K562 (cell line): ENCODE data around the gene LY6G5B. TPM values are rescaled to one million over a fixed set of nuclear protein-coding genes. Genes with fewer than 3 reads are reported as not detected.

Experiments
- ATAC-seq: fragments of 200-7000 bp; cut with Tn5 transposase; 3 replicates; pipeline ENCODE4 v1.9.1; 2020; ENCODE audit warnings: moderate library complexity
- BruUV-seq: library from RNA; stranded (reverse); fragments of 400-500 nt; replicated peaks from 2 replicates; lab custom pipeline; 2021; lab: Mats Ljungman, UMichigan
- CTCF ChIA-PET: fragments of 300-600 bp; formaldehyde crosslinking; extraction: SDS; loops from one replicate; lab custom pipeline; 2021; ENCODE audit warnings: low intra/inter-chr PET ratio; lab: Yijun Ruan, JAX
- POLR2A ChIA-PET: fragments of 300-600, 350-650 bp; sonication (Branson Sonifier 250); formaldehyde crosslinking; extraction: SDS; loops from one replicate; lab custom pipeline; 2021; ENCODE audit warnings: antibody characterized with exemption, inconsistent platforms; lab: Yijun Ruan, JAX
- DNase-seq, 4 experiments: peaks; one replicate each; pipeline versions ENCODE4 v3.0.0 to v3.0.0-alpha.2; 2011 to 2018; ENCODE audit warnings: low spot score in 3 of 4, mixed read lengths in 3 of 4; ENCODE audit errors: extremely low read depth in 1 of 4
- FAIRE-seq: peaks from 2 replicates; lab custom pipeline; 2011; peaks lifted over from hg19 to GRCh38; lab: Jason Lieb, UNC
- H2AFZ ChIP-seq: 2 replicates; pipeline ENCODE4 v1.6.0; 2011; ENCODE audit warnings: low read depth, low read length, control low read depth, inconsistent platforms
- H3K27ac ChIP-seq: fragments of 200-600 bp; 3 replicates; pipeline ENCODE4 v1.8.0; 2011; ENCODE audit warnings: low read depth, mild to moderate bottlenecking, control low read depth, inconsistent platforms, low read length, moderate library complexity, mixed read lengths; ENCODE audit errors: extremely low read depth
- H3K27me3 ChIP-seq, 2 experiments: fragments of 300-600 bp in 1 of 2; 2 replicates in 1 of 2; 3 replicates in 1 of 2; pipeline versions ENCODE4 v1.6.0 to v1.8.0; 2011; ENCODE audit warnings: inconsistent platforms in 2 of 2, low read length in 2 of 2, mild to moderate bottlenecking in 1 of 2, mixed read lengths in 1 of 2, moderate library complexity in 1 of 2; ENCODE audit not compliant: control insufficient read depth in 2 of 2, insufficient read depth in 2 of 2
- H3K36me3 ChIP-seq: fragments of 300-600 bp; 3 replicates; pipeline ENCODE4 v1.8.0; 2011; ENCODE audit warnings: mild to moderate bottlenecking, low read length, inconsistent platforms; ENCODE audit not compliant: control insufficient read depth, insufficient read depth
- H3K4me1 ChIP-seq, 2 experiments: fragments of 200-600 bp in 1 of 2; replicated peaks in 1 of 2; 2 replicates in 1 of 2; 3 replicates in 1 of 2; pipeline versions ENCODE4 v1.5.1 to v1.8.0; 2011; ENCODE audit warnings: inconsistent platforms in 2 of 2, low read length in 2 of 2, mild to moderate bottlenecking in 1 of 2, mixed read lengths in 1 of 2, moderate library complexity in 1 of 2; ENCODE audit not compliant: control insufficient read depth in 2 of 2, insufficient read depth in 2 of 2
- H3K4me2 ChIP-seq: 2 replicates; pipeline ENCODE4 v1.6.1; 2011; ENCODE audit warnings: low read length, control low read depth, inconsistent platforms, mixed read lengths; ENCODE audit not compliant: insufficient read depth
- H3K4me3 ChIP-seq: fragments of 200-600 bp; sonication (generic), shearing (Covaris generic); 2 replicates; pipeline ENCODE4 v1.5.1; 2016; ENCODE audit warnings: control low read depth, inconsistent platforms
- H3K79me2 ChIP-seq: fragments of 200-600 bp; 3 replicates; pipeline ENCODE4 v1.8.0; 2011; ENCODE audit warnings: low read length, inconsistent platforms; ENCODE audit not compliant: control insufficient read depth, insufficient read depth
- H3K9ac ChIP-seq, 2 experiments: 2 replicates each; pipeline versions ENCODE4 v1.6.0 to v1.6.1; 2011; ENCODE audit warnings: low read depth in 2 of 2, low read length in 2 of 2, control low read depth in 1 of 2, inconsistent platforms in 1 of 2, mild to moderate bottlenecking in 1 of 2, mixed read lengths in 1 of 2; ENCODE audit not compliant: insufficient read depth in 1 of 2
- H3K9me1 ChIP-seq: one replicate; pipeline ENCODE4 v1.6.0; 2011; ENCODE audit warnings: inconsistent platforms, mild to moderate bottlenecking, low read length, moderate library complexity; ENCODE audit not compliant: control insufficient read depth, insufficient read depth
- H3K9me3 ChIP-seq: replicated peaks from 2 replicates; pipeline ENCODE4 v1.5.1; 2011; ENCODE audit warnings: low read depth, low read length, inconsistent platforms; ENCODE audit not compliant: control insufficient read depth, insufficient read depth
- H4K20me1 ChIP-seq: replicated peaks from 2 replicates; pipeline ENCODE4 v1.6.1; 2011; ENCODE audit warnings: low read length, inconsistent platforms, mixed read lengths; ENCODE audit not compliant: control insufficient read depth, insufficient read depth
- CBFB ChIP-seq: sonication (generic); formaldehyde crosslinking; IDR thresholded peaks from 2 replicates; pipeline ENCODE4 v1.4.0; 2020; ENCODE audit warnings: mild to moderate bottlenecking, missing genetic modification reagents
- CBX3 ChIP-seq, 2 experiments: IDR thresholded peaks; 1 replicate in 1 of 2; 2 replicates in 1 of 2; pipeline ENCODE4 v1.6.1; 2012; ENCODE audit warnings: inconsistent platforms in 2 of 2, low read length in 2 of 2, borderline replicate concordance in 1 of 2, control low read depth in 1 of 2
- CC2D1A ChIP-seq: fragments of 450-650 bp; IDR thresholded peaks from 2 replicates; pipeline ENCODE4 v1.6.1; 2017; ENCODE audit warnings: mild to moderate bottlenecking
- RBM17 ChIP-seq: fragments of 200-400 bp; formaldehyde crosslinking; IDR thresholded peaks from 2 replicates; pipeline ENCODE4 v1.6.1; 2017; ENCODE audit warnings: low read depth, mild to moderate bottlenecking, low read length, borderline replicate concordance
- TFAP4 ChIP-seq: sonication (generic); formaldehyde crosslinking; IDR thresholded peaks from 2 replicates; pipeline ENCODE4 v1.8.0; 2022; ENCODE audit warnings: missing genetic modification reagents, mild to moderate bottlenecking, moderate library complexity, borderline replicate concordance
- THRA ChIP-seq: fragments of 450-650 bp; IDR thresholded peaks from 2 replicates; pipeline ENCODE4 v1.6.1; 2017; ENCODE audit warnings: mild to moderate bottlenecking, moderate library complexity
- ZNF124 ChIP-seq: sonication (generic); formaldehyde crosslinking; IDR thresholded peaks from 2 replicates; pipeline ENCODE4 v1.8.1; 2022; ENCODE audit warnings: missing genetic modification reagents
- WGBS: fragments of 100-300 bp; shearing (Covaris generic); methylation state at CpG from one replicate; pipeline ENCODE4 v1.1.6; 2016; ENCODE audit warnings: low coverage, mixed read lengths; ENCODE audit not compliant: insufficient coverage; ENCODE audit errors: missing lambda C conversion rate; 5-methylcytosine and 5-hydroxymethylcytosine counted together
- in situ Hi-C: fragments of 300-500 bp; cut with MboI; formaldehyde crosslinking; loops from 4 replicates; pipeline ENCODE4 v1.15.0; 2018; ENCODE audit warnings: inconsistent platforms, mixed read lengths
- intact Hi-C: fragments of 100-400 bp; cut with micrococcal nuclease; formaldehyde crosslinking; loops from 2 replicates; pipeline ENCODE4 v1.14.2; 2022
- polyA plus RNA-seq, 8 experiments: library from polyadenylated mRNA; depleted of rRNA in 4 of 8; stranded (reverse) in 5 of 8; unstranded in 3 of 8; fragments of >200 nt; fragmentation: Nextera tagmentation in 2 of 8; fragmentation: Illumina TruSeq in 1 of 8; extraction: Ambion mirVana in 2 of 8; extraction: Trizol in 1 of 8; gene quantifications; 2 replicates each; pipeline versions ENCODE4 v1.2.1 to v1.2.3, GENCODE V29; 2011 to 2014; ENCODE audit warnings: inconsistent platforms in 1 of 8, missing spikeins in 1 of 8
- total RNA-seq, 7 experiments: library from RNA; depleted of rRNA in 6 of 7; stranded (reverse); fragments of >200 nt in 6 of 7; fragmentation: Illumina TruSeq in 2 of 7; extraction: Trizol in 2 of 7; gene quantifications; 2 replicates each; pipeline versions ENCODE4 v1.2.1 to v1.2.3, GENCODE V29; 2011 to 2021; ENCODE audit warnings: low replicate concordance in 1 of 7
- TF ChIP-seq, protein P1 (sequence below): sonication (generic); formaldehyde crosslinking; IDR thresholded peaks from 2 replicates; pipeline ENCODE4 v1.8.0; 2022; ENCODE audit warnings: missing genetic modification reagents, mild to moderate bottlenecking, borderline replicate concordance
- TF ChIP-seq, protein P2 (sequence below): fragments of 250-450 bp; sonication (Bioruptor Pico); IDR thresholded peaks from 2 replicates; pipeline ENCODE4 v1.5.0; 2021; ENCODE audit warnings: mild to moderate bottlenecking, borderline replicate concordance
- TF ChIP-seq, protein P3 (sequence below): fragments of 450-650 bp; IDR thresholded peaks from 2 replicates; pipeline ENCODE4 v1.6.1; 2017; ENCODE audit warnings: antibody characterized with exemption, mild to moderate bottlenecking

Gene LY6G5B
- total and polyA plus RNA-seq, 9 of the 15 experiments (the other 6 are each of a cell fraction or from before 2014, with no cell fraction given): 6.0 to 27.0 (median 7.5) TPM

DNA sequence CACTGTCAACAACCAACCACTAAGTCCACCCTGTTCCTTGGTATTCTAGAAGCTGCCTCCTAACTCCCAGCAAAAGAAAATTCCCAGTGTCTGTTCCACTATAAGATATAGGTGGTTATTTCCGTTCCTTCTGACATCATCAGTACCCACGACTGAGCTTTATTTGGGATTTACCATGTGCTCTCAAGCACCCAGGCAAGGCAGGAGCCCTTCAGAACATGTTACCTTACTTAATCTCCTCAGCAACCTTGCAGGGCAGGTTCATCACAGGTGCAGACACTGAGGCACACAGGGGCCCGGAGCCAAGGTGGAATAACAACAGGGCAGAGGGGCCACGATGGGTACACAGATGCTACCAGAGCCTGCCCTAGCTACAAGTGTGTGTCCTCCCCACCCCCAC is 22.6 kb downstream of the LY6G5B start:
- Histone ChIP-seq H2AFZ (no peak overlapping the region), H3K27ac (peak overlapping the region; percentile 3; the same call in 1 of the 3 replicates), H4K20me1 (no peaks in the 10 kb centered on the region), H3K9ac (peak overlapping the region in 1 of 2 experiments; percentile 62; a peak in 2 of 4 replicates), H3K4me2 (no peak overlapping the region), H3K79me2 (0 out of 3 replicates have a peak, but pooled peaks cover under 1% of the 10 kb centered on the region), H3K4me3 (no peak overlapping the region), H3K9me1 (no peaks in the 10 kb centered on the region), H3K4me1 (peaks cover 50 to 52% of the 10 kb centered on the region in 2 experiments), H3K27me3 (no peaks in the 10 kb centered on the region), H3K36me3 (peaks cover 90% of the 10 kb centered on the region), H3K9me3 (no peaks in the 10 kb centered on the region)
- FAIRE-seq (no peak), ATAC-seq (no peak), DNase-seq (no peak)
- in situ Hi-C loops: no loop called here
- intact Hi-C loops: no loop called here
- no TSS peak for BruUV-seq
- 70% methylated on average over 4 of the region's 4 CpGs for WGBS
- POLR2A ChIA-PET: interaction anchor here (0.6 to 7.1 kb wide), 15 partner anchors 8 to 223 kb away, joined by 3 to 158 read pairs (median 4); partner anchors contain the start of genes ABHD16A, CLIC1, GPANK1 and HSPA1A
- CTCF ChIA-PET: no interaction called here
- TF ChIP-seq TFAP4 (CRISPR knock-in tag): no peak
- TF ChIP-seq CBX3 (IDR thresholded peaks at IDR 0.05; ENCODE audit: borderline replicate concordance in 1 of 2, low read length in 2 of 2): no peak
- no peak for TF ChIP-seq CBFB (CRISPR knock-in tag)
- TF ChIP-seq, protein P1, sequence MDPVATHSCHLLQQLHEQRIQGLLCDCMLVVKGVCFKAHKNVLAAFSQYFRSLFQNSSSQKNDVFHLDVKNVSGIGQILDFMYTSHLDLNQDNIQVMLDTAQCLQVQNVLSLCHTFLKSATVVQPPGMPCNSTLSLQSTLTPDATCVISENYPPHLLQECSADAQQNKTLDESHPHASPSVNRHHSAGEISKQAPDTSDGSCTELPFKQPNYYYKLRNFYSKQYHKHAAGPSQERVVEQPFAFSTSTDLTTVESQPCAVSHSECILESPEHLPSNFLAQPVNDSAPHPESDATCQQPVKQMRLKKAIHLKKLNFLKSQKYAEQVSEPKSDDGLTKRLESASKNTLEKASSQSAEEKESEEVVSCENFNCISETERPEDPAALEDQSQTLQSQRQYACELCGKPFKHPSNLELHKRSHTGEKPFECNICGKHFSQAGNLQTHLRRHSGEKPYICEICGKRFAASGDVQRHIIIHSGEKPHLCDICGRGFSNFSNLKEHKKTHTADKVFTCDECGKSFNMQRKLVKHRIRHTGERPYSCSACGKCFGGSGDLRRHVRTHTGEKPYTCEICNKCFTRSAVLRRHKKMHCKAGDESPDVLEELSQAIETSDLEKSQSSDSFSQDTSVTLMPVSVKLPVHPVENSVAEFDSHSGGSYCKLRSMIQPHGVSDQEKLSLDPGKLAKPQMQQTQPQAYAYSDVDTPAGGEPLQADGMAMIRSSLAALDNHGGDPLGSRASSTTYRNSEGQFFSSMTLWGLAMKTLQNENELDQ (CRISPR knock-in tag): no peak
- TF ChIP-seq CC2D1A: no peak
- TF ChIP-seq, protein P2, sequence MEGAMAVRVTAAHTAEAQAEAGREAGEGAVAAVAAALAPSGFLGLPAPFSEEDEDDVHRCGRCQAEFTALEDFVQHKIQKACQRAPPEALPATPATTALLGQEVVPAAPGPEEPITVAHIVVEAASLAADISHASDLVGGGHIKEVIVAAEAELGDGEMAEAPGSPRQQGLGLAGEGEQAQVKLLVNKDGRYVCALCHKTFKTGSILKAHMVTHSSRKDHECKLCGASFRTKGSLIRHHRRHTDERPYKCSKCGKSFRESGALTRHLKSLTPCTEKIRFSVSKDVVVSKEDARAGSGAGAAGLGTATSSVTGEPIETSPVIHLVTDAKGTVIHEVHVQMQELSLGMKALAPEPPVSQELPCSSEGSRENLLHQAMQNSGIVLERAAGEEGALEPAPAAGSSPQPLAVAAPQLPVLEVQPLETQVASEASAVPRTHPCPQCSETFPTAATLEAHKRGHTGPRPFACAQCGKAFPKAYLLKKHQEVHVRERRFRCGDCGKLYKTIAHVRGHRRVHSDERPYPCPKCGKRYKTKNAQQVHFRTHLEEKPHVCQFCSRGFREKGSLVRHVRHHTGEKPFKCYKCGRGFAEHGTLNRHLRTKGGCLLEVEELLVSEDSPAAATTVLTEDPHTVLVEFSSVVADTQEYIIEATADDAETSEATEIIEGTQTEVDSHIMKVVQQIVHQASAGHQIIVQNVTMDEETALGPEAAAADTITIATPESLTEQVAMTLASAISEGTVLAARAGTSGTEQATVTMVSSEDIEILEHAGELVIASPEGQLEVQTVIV (CRISPR knock-in tag): no peak
- TF ChIP-seq RBM17: no peak
- TF ChIP-seq ZNF124: no peak
- TF ChIP-seq, protein P3, sequence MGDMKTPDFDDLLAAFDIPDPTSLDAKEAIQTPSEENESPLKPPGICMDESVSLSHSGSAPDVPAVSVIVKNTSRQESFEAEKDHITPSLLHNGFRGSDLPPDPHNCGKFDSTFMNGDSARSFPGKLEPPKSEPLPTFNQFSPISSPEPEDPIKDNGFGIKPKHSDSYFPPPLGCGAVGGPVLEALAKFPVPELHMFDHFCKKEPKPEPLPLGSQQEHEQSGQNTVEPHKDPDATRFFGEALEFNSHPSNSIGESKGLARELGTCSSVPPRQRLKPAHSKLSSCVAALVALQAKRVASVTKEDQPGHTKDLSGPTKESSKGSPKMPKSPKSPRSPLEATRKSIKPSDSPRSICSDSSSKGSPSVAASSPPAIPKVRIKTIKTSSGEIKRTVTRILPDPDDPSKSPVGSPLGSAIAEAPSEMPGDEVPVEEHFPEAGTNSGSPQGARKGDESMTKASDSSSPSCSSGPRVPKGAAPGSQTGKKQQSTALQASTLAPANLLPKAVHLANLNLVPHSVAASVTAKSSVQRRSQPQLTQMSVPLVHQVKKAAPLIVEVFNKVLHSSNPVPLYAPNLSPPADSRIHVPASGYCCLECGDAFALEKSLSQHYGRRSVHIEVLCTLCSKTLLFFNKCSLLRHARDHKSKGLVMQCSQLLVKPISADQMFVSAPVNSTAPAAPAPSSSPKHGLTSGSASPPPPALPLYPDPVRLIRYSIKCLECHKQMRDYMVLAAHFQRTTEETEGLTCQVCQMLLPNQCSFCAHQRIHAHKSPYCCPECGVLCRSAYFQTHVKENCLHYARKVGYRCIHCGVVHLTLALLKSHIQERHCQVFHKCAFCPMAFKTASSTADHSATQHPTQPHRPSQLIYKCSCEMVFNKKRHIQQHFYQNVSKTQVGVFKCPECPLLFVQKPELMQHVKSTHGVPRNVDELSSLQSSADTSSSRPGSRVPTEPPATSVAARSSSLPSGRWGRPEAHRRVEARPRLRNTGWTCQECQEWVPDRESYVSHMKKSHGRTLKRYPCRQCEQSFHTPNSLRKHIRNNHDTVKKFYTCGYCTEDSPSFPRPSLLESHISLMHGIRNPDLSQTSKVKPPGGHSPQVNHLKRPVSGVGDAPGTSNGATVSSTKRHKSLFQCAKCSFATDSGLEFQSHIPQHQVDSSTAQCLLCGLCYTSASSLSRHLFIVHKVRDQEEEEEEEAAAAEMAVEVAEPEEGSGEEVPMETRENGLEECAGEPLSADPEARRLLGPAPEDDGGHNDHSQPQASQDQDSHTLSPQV: 0 out of 2 replicates have a peak, but pooled peaks have one; percentile 15
- no peak for TF ChIP-seq THRA
